ENCODE measurements around the gene SGO2. TPM values are rescaled to one million over a fixed set of nuclear protein-coding genes. Genes with fewer than 3 reads are reported as not detected.

SGO2 gene, protein sequence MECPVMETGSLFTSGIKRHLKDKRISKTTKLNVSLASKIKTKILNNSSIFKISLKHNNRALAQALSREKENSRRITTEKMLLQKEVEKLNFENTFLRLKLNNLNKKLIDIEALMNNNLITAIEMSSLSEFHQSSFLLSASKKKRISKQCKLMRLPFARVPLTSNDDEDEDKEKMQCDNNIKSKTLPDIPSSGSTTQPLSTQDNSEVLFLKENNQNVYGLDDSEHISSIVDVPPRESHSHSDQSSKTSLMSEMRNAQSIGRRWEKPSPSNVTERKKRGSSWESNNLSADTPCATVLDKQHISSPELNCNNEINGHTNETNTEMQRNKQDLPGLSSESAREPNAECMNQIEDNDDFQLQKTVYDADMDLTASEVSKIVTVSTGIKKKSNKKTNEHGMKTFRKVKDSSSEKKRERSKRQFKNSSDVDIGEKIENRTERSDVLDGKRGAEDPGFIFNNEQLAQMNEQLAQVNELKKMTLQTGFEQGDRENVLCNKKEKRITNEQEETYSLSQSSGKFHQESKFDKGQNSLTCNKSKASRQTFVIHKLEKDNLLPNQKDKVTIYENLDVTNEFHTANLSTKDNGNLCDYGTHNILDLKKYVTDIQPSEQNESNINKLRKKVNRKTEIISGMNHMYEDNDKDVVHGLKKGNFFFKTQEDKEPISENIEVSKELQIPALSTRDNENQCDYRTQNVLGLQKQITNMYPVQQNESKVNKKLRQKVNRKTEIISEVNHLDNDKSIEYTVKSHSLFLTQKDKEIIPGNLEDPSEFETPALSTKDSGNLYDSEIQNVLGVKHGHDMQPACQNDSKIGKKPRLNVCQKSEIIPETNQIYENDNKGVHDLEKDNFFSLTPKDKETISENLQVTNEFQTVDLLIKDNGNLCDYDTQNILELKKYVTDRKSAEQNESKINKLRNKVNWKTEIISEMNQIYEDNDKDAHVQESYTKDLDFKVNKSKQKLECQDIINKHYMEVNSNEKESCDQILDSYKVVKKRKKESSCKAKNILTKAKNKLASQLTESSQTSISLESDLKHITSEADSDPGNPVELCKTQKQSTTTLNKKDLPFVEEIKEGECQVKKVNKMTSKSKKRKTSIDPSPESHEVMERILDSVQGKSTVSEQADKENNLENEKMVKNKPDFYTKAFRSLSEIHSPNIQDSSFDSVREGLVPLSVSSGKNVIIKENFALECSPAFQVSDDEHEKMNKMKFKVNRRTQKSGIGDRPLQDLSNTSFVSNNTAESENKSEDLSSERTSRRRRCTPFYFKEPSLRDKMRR
- total RNA-seq (4.0 and 5.3 TPM in 2 replicates), polyA plus RNA-seq (0.89 and 0.98 TPM in 2 replicates), polyA minus RNA-seq (0.77 and 1.7 TPM in 2 replicates)
- total RNA-seq (2013): 4.5 TPM

DNA sequence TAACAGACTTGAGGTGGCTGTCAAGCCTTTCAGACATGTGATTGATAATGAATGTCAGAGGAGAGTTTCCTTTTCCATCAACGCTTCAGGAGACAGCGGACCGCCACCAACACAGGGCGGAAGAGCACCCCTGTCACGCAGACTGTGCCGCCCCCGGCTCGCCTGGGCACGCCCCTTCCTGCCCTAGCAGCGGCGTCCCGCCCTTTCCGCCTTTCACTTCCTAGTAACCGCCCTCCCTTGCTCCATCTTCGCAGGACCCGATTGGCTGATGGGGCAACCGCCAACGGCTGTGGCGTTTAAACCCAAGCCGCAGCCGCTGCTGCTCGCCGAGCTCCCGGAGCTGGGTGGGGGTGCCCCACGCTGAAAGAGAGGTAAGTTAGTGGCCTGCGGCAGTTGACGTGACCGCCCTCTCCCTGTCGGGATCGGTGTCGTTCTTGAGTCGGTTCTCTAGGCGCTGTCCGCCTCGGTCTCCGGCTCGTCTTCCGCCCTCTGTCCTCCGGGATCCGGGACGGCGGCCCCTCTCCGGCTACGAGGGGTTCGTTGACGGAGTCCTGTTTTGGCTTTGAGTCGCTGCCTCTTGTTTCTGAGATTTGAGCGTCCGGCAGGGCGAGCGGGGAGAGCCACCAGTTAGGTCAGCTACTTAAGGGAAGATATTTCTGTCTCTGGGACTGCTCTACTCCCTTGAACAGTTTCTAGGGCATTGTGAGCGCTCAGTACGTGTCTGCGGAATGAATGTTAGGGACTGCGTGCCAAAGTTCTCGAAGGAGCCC lies at the start of gene SGO2:
Gene SGO2, plus strand, starts transcription at position 326 of the 770 bp plus-strand sequence. CDS start 6,769 bp downstream, outside the sequence.
- WGBS (ENCODE audit: insufficient coverage): 1% methylated on average over 54 of the region's 56 CpGs
- Histone ChIP-seq H3K9me3 (ENCODE audit: control extremely low read depth in 1 of 3, control insufficient read depth in 2 of 3, insufficient read depth in 1 of 3, low read length in 2 of 3) (no peaks in the 10 kb centered on the region), H2AFZ (ENCODE audit: insufficient read depth, low read depth, low read length, poor library complexity, severe bottlenecking) (peak within 1 kb of the TSS; percentile 98), H3K4me2 (replicated peaks; ENCODE audit: low read depth, low read length, poor library complexity, severe bottlenecking) (peak within 1 kb of the TSS; percentile 95), H3K4me1 (ENCODE audit: control insufficient read depth in 2 of 2, insufficient read depth in 2 of 2, low read length in 2 of 2) (peaks cover 7 to 9% of the 10 kb centered on the region in 2 donors), H3K36me3 (replicated peaks in 1 of 2; ENCODE audit: control extremely low read depth in 1 of 2, control insufficient read depth in 1 of 2, extremely low read depth in 1 of 2, insufficient read depth in 2 of 2, low read length in 1 of 2) (no peaks in the 10 kb centered on the region), H3K9ac (ENCODE audit: low read length) (peak within 1 kb of the TSS; percentile 82), H3K79me2 (ENCODE audit: control insufficient read depth, insufficient read depth, low read length) (peaks cover 37% of the 10 kb centered on the region), H3K4me3 (ENCODE audit: control extremely low read depth in 1 of 5, extremely low read depth in 1 of 5, insufficient read depth in 1 of 5, low read depth in 2 of 5, low read length in 4 of 5) (peak within 1 kb of the TSS; percentile 75 to 93 (median 87)), H4K20me1 (ENCODE audit: control insufficient read depth, insufficient read depth, low read length, poor library complexity, severe bottlenecking) (no peaks in the 10 kb centered on the region), H3K27ac (ENCODE audit: low read length in 2 of 2) (peak within 1 kb of the TSS in 1 of 2 donors; percentile 57), H3K27me3 (replicated peaks in 1 of 4; ENCODE audit: control extremely low read depth in 1 of 4, control insufficient read depth in 3 of 4, insufficient read depth in 4 of 4, low read length in 3 of 4) (peaks cover 0 to 6% (median 0%) of the 10 kb centered on the region in 4 experiments)
- Mint-ChIP-seq H3K4me1 (peaks cover 12% of the 10 kb centered on the region), H3K27me3 (peaks cover 8% of the 10 kb centered on the region), H3K4me3 (peak within 1 kb of the TSS; percentile 93), H3K27ac (peak within 1 kb of the TSS; percentile 83), H3K9me3 (ENCODE audit: insufficient read depth) (peaks cover 2% of the 10 kb centered on the region)
- peak; percentile 100 for ATAC-seq (ENCODE audit: low read depth)
- DNase-seq: peak; percentile 95
- TF ChIP-seq, protein P1, sequence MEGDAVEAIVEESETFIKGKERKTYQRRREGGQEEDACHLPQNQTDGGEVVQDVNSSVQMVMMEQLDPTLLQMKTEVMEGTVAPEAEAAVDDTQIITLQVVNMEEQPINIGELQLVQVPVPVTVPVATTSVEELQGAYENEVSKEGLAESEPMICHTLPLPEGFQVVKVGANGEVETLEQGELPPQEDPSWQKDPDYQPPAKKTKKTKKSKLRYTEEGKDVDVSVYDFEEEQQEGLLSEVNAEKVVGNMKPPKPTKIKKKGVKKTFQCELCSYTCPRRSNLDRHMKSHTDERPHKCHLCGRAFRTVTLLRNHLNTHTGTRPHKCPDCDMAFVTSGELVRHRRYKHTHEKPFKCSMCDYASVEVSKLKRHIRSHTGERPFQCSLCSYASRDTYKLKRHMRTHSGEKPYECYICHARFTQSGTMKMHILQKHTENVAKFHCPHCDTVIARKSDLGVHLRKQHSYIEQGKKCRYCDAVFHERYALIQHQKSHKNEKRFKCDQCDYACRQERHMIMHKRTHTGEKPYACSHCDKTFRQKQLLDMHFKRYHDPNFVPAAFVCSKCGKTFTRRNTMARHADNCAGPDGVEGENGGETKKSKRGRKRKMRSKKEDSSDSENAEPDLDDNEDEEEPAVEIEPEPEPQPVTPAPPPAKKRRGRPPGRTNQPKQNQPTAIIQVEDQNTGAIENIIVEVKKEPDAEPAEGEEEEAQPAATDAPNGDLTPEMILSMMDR (IDR thresholded peaks at IDR 0.05): no peak
- no peak for TF ChIP-seq EZH2 (IDR thresholded peaks at IDR 0.05; ENCODE audit: borderline replicate concordance, insufficient read depth, low read depth, low read length, poor library complexity, severe bottlenecking)
- POLR2A ChIA-PET: interaction anchor here (2.6 kb wide), 1 partner anchor 16 kb away, joined by 12 read pairs; the partner anchor contains the start of gene KCTD18
- intact Hi-C loops (cut with micrococcal nuclease): loop anchor here (1.0 to 10.0 kb wide), 8 partner anchors 16 to 1849 kb away; partner anchors contain the start of genes ALS2, BMPR2, C2orf69 and CLK1
- CTCF ChIA-PET: interaction anchor here (0.7 to 2.0 kb wide), 7 partner anchors 9 to 706 kb away, joined by 3 to 6 read pairs (median 4); partner anchors contain the start of gene KCTD18
